Hepatocyte (in vitro differentiated cells): Measurements from ENCODE around the gene TMEM178A.

Experiments used
- CTCF ChIP-seq: fragments of 200-600 bp; sonication (generic); IDR thresholded peaks from 2 replicates; pipeline ENCODE4 v1.5.1; 2016; ENCODE audit warnings: antibody characterized with exemption, mild to moderate bottlenecking; ENCODE audit not compliant: poor library complexity
- EZH2 ChIP-seq: fragments of 200-600 bp; sonication (generic); IDR thresholded peaks from 2 replicates; pipeline ENCODE4 v1.6.1; 2016; ENCODE audit warnings: antibody characterized with exemption, mild to moderate bottlenecking, borderline replicate concordance
- EZH2phosphoT487 ChIP-seq: fragments of 200-600 bp; sonication (generic); IDR thresholded peaks from one replicate; pipeline ENCODE4 v1.6.1; 2018; ENCODE audit warnings: antibody characterized with exemption, mild to moderate bottlenecking, low read depth, moderate library complexity; ENCODE audit not compliant: unreplicated experiment, severe bottlenecking

GRCh38 chr2:39724828-39725144, 59.1 kb downstream of the TMEM178A start:
- TF ChIP-seq CTCF (no peak), EZH2 (no peak), EZH2phosphoT487 (no peak)
